ENCODE results near the gene CA14.
A peak's percentile ranks its signal among the peaks of the same experiment; 100 is the strongest.
"Not testable (repeated sequence)": the region's sequence is repeated elsewhere in the genome, so short reads cannot be mapped to it uniquely, and the experiment has no call there.

The CA14 gene

DNA sequence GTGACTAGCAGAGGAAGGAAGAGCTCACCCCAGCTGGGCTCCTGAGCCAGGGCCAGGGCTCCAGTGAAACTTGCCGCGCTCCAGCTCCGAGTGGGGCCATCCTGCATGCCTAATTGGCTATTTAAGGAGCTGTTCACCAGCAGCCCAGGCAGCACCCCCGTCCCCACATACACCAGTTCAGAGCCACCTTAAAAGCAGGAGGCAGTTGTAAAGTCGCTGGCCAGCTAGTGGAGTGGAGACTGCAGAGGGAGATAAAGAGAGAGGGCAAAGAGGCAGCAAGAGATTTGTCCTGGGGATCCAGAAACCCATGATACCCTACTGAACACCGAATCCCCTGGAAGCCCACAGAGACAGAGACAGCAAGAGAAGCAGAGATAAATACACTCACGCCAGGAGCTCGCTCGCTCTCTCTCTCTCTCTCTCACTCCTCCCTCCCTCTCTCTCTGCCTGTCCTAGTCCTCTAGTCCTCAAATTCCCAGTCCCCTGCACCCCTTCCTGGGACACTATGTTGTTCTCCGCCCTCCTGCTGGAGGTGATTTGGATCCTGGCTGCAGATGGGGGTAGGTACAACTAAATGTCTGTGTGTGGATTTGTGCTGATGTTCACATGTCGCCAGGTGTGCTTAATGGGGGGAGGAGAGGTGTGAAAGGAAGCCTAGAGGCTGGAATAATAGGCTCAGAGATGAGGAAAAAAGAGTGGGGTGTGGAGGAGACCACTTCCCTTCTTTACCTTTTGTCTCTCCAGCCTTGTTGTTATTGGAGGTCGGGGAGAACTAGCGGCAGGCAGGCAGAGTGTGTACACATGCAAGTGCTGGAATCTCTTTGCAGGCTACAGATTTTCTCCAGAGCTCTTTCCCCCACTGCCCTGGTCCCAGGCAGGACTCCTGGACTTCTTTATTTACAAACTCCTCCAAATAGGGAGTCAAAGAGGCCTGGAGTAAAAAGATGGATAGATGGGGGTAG, at the start of gene CA14:
Gene CA14, plus strand, starts transcription at position 151 of the 962 bp plus-strand sequence. Its CDS starts 355 bp downstream, at position 506.
- DNase-seq (ENCODE audit: low spot score): peak; percentile 77

DNA sequence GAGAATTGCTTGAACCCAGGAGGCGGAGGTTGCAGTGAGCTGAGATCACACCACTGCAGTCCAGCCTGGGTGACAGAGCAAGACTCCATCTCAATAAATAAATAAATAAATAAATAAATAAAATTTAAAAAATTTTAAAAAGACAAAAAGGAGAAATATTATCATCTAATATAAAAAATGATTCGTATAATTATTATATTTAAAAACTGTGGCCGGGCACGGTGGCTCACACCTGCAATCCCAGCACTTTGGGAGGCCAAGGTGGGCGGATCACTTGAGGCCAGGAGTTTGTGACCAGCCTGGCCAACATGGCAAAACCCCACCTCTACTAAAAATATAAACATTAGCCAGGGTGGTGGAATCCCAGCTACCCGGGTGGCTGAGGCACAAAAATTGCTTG, 49.1 kb upstream of the CA14 start:
- DNase-seq (ENCODE audit: low spot score): not testable (repeated sequence)

DNA sequence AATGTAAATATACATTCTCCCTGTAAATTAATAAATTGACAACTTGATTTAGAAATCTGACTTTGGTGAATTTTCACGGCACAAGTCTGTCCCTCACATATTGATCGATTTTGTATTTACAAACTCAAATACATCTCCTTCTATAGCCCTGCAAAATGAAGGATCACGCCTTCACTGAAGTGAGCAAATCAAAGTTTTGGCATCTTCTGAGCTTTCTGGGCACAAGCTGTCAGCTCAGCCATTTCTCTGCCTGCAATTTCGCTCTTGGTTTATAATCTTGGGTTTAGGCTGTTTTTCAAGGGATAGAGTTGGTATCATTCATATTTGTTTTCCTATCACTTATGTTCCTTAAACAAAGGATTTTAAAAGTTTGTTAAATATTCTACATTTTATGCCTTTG, 47.5 kb upstream of the CA14 start:
- no peak for DNase-seq (ENCODE audit: low spot score)

DNA sequence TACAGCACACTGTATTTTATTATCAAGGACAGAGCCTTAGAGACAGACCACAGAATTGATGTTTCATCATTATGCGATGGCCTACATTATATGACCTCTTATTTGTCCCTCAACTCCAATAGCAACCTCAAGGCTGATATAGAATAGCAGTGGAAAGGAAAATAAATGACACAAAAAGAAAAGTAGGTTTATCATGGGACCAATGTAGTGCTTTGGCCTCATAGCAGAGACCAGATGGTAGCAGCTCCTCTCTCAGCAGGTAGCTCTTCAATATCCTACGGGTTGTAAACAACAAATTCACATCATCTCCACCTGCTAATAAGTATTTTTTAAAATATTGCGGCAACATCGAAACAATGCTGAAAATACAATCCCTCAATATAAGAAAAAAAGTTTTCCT, 46.9 kb upstream of the CA14 start:
- no peak for DNase-seq (ENCODE audit: low spot score)

DNA sequence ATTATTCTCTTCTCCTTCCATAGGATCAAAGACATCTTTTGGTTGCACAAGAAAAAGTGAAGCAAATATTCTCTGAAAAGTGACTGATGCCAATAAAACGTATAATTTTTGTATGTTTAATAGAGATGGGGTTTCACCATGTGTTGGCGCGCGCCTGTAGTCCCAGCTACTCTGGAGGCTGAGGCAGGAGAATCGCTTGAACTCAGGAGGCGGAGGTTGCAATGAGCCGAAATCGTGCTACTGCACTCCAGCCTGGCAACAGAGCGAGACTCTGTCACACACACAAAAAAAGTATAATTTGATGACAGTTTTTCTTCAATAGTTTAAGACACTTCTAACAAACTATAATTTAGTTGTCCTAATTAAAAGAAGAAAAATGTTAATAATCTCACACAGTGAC, 45.5 kb upstream of the CA14 start:
- DNase-seq (ENCODE audit: low spot score): no peak

DNA sequence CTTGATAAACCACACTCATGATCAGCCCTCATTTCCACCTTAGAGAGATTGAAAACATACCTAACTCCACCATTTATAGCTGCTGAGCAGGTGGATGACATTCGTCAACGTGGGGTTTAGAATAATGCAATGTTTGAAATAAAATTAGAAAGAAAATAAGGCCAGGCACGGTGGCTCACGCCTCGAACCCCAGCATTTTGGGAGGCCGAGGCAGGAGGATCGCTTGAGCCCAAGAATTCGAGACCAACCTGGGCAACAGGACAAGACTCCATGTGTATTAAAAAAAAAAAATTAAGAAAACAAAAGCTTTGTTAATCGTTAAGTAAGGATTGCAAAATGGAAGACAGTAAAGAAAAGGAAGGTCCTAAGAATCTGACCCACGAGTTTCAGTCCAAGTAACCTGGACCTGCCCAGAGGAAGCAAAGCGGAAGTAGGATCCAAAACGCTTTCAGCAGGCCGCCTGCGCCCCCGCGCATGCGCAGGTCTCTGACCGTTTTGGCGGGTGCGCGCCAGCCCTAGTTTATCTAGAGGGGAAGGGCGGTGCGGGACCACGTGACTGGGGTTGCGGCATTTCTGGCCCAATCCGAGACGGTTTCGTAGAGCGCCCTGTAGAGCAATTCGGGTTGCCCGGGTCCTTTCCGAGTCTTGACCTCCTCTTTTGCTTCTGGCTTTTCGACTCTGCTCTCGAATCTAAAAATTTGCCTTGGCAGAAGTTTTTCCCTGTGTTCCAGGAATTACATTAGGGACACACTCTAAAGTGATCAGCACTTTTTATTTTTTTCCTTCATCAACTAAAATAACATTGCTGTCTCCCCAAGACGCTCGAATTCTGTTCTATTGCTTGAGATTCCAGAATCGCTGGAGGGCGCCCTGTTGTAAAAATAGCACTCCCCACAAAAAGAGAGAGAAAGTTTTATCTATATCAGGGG, 44.1 kb upstream of the CA14 start:
- peak; percentile 97 for DNase-seq (ENCODE audit: low spot score)

DNA sequence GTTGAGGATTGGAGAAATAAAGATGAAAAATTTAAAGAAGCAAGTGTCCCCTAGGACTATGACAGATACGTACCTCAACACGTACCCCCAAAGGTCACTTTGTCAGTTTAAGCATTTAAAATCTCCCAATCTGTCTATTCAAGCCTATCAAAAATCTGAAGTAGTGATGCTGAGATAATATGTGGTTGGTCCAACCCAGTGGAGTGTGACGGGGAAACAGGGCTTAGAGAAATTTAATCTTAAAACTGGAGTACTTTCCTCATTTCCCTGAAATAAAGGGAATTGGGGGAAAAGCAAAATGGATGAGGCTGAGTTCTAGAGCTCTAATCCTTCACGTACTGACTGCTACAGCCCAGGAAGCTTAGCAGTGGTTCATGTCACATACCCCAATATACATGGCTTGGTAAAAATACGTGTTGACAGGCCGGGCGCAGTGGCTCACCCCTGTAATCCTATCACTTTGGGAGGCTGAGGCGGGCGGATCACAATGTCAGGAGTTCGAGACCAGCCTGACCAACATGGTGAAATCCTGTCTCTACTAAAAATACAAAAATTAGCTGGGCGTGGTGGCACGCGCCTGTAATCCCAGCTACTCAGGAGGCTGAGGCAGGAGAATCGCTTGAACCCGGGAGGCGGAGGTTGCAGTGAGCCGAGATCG, 43.3 kb upstream of the CA14 start:
- DNase-seq (ENCODE audit: low spot score): not testable (repeated sequence)

DNA sequence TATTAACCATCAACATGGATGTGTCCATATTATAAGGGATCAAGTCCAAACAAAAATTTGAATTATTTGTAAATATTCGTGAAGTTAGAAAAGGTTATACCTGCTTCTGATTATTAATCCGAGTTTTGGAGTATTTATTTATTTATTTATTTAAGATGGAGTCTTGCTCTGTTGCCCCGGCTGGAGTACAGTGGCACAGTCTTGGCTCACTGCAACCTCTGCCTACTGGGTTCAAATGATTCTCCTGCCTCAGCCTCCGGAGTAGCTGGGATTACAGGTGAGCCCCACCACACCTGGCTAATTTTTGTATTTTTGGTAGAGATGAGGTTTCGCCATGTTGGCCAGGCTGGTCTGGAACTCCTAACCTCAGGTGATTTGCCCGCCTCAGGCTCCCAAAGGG, 41.7 kb upstream of the CA14 start:
- not testable (repeated sequence) for DNase-seq (ENCODE audit: low spot score)

DNA sequence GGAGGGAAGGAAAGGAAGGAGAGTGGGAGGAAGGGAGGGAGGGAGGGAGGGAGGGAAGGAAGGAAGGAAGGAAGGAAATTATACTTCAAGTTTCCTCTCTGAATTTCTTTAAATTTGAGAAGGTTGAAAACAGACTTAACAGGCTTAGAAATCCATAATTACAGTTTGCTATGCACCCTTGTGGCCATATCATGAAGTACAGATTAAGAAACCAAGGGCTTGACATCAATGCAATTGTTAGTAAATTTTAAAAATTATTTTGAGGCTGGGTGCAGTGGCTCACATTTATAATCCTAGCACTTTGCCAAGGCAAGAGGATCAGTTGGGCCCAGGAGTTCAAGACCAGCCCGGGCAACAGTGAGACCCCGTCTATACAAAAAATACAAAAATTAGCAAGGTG, 36.0 kb upstream of the CA14 start:
- DNase-seq (ENCODE audit: low spot score): peak; percentile 13

DNA sequence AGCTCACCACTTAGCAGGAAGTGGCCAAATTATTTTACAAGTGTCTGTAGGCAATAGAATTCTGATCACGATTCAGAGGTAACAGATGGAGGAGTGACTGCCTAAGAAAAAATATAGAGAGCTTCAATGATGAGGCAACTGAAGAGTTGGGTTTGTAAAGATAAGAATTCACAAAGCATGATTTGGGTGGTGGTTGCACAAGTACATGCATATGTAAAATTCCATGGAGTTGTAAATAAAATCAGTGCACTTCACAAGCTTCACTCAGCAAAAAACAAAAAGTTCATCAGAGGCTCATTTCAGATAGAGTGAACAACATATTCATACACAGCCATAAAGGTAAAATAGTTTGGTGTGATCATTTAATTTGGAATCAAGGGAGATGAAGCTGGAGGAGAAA, 32.6 kb upstream of the CA14 start:
- DNase-seq (ENCODE audit: low spot score): no peak

DNA sequence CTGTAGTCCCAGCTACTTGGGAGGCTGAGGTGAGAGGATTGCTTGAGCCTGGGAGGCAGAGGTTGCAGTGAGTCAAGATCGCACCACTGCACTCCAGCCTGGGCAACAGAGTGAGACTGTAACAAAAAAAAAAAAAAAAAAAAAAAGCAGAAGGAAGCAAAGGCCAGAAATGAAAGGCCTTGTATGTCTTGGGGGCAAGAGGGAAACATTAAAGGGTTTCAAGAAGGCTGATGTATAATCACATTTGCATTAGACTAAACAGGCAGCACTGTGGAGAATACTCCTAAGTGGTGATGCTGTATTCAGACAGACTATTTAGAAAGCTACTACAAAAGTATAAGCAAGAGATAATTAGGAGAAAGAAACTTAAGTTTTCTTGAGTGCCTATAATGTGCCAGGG, 32.0 kb upstream of the CA14 start:
- no peak for DNase-seq (ENCODE audit: low spot score)

DNA sequence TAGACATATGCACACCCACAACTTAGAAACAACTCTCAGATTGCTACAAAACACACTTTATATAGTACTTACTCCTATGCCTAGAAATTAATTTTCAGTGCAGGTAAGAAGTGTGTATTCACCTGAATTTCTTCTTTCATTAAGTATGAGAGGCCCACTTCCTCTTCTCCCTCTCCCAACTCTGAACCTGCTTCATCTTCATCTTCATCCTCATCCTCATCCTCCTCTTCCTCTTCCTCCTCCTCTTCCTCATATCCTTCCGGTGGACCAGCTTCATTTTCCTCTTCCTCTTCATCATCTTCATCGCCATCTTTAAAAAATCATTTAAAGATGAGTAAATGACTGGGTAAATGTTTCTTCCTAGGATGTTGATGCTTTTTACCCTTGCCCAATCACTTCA, 31.1 kb upstream of the CA14 start:
- DNase-seq (ENCODE audit: low spot score): no peak

DNA sequence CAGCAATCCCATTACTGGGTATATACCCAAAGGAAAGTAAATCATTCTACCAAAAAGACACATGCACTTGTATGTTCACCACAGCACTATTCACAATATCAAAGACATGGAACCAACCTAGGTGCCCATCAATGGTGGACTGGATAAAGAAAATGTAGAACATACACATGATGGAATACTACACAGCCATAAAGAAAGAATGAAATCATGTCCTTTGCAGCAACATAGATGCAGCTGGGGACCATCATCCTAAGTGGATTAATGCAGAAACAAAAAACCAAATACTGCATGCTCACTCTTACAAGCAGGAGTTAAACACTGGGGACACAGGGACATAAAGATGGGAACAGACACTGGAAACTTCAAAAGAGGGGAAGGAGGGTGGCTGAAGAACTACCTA, 30.3 kb upstream of the CA14 start:
- no peak for DNase-seq (ENCODE audit: low spot score)

DNA sequence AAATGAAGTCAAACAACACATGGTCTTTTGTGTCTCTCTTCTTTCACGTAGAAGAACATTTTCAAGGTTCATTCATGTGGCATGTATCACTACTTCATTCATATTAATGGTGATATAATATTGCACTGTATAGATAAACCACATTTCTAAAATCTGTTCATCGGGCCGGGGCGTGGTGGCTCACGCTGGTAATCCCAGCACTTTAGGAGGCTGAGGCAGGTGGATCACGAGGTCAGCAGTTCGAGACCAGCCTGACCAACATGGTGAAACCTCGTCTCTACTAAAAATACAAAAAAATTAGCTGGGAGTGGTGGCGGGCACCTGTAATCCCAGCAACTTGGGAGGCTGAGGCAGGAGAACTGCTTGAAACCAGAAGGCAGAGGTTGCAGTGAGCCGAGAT, 29.3 kb upstream of the CA14 start:
- not testable (repeated sequence) for DNase-seq (ENCODE audit: low spot score)

DNA sequence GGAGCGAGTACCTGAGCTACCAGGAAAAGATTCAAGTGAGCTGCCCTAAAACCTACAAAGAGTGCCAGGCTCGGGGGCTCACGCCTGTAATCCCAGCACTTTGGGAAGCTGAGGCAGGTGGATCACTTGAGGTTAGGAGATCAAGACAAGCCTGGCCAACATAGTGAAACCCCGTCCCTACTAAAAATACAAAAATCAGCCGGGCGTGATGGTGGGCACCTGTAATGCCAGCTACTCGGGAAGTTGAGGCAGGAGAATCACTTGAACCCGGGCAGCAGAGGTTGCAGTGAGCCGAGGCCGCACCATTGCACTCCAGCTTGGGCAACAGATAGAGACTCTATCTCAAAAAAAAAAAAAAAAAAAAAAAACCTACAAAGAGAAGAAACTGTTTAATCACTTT, 24.7 kb upstream of the CA14 start:
- not testable (repeated sequence) for DNase-seq (ENCODE audit: low spot score)

DNA sequence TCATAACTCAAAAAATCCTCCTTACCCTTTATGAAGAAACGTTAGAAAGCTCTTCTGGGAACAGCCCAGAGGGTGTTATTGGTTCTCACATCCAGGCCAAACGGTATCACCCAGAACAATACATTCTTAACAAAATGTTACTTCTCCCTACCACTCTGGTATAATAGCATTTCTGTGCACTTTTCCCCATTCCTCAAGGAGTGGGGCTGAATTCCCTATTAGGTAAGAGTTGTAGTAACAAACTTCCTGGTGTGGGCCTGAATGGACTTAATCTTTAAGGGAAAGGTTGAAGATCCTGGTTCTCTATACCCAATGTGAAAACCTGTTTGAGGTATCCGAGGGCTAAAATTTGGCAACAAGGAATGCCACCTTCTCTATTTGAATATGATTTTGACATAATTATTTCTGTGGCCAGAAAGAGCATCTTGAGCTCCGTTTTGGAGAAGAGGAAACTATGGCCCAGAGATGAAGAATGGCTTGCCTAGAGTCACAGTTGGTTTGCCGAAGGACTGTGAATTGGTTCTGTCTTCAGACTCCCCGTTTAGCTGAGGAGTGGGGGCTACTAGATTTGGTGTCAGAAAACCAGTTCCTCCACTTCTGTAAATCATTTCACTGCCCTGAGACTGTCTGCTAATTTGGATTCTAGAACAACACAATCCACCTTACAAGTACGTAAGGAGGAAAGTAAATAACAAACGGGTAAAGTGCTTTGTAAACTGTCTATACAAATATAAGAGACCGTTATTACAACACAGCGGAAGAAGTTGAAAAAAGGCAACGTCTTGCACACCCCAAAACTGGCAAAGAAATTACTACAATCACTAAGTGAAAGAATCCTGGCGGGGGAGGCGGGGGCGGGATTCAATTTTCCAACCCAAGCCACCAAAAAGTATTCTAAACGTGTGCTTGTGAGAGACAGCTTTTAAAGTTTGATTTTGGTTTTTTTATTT, 23.9 kb upstream of the CA14 start:
- DNase-seq (ENCODE audit: low spot score): peak; percentile 12

DNA sequence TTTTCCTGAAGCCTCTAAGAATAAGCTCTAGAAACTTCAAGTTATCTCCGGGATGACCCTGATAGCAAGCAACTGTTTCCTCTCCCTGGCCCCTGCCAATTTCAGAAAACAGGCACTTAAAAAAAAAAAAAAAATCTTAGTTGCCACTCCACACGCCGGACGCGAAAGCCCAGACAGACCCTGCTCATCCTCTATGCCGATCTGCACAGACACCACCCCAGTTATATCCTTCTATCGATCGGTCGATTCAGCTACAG, 23.3 kb upstream of the CA14 start:
- DNase-seq (ENCODE audit: low spot score): no peak

DNA sequence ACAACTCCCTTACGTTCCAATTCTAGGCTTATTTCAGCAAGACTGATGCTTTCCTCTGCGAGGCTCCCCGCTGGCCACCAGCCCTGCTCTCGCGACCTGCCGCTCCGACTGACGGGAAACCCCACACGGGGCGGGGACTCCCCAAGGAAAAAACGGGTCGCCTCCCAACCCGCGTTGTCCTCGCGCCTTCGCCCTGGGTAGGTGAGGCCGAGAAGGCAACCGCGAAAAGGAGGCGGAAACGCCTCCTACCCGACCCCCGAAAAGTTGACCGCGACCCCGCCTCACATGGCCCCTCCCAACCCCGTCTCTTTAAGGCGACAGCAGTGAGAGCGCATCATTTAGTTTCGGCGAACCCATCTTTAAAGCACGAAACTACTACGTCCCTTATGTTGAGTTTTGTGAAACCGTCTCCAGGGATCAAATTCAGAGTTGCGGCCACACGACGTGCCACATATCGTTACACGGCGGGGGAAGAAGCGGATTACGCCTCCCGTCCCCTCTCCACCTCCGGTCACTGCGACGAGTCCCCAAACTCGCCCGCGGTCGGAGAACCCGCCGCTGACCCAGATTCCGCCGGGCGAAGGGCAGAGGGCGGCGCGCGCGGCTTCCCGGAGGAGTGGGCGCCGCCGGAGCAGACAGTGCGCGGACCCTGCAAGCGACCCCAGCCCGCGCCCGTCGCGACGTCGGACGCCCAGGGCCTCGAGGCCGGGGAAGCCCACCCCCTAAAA, 22.8 kb upstream of the CA14 start:
- peak; percentile 81 for DNase-seq (ENCODE audit: low spot score)

DNA sequence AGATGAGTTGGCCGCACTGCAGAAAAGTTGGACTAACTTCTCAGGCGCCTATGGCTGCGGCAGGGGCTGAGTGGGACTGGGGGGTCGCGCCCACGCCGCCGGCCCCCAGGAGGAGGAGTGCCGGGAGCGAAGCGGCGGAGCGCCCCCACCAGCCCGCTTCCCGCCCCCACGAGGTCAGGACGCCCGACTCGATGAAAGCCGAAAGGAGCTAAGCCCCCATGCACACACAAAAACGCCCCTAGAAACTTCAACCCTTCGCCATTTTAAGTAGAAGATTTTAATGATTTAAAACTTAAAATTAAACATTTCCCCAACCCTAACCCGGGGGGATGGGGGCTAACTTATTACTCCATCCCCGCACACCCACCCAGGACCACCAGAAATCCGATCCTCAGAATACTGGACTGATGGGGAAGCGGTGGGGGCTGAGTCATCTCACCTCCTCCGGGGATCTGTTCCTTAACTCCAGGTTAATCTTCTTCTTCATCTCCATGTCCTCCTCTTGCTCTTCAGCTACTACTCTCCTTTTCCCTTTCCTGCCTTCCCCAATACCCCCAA, 22.2 kb upstream of the CA14 start:
- peak; percentile 27 for DNase-seq (ENCODE audit: low spot score)

DNA sequence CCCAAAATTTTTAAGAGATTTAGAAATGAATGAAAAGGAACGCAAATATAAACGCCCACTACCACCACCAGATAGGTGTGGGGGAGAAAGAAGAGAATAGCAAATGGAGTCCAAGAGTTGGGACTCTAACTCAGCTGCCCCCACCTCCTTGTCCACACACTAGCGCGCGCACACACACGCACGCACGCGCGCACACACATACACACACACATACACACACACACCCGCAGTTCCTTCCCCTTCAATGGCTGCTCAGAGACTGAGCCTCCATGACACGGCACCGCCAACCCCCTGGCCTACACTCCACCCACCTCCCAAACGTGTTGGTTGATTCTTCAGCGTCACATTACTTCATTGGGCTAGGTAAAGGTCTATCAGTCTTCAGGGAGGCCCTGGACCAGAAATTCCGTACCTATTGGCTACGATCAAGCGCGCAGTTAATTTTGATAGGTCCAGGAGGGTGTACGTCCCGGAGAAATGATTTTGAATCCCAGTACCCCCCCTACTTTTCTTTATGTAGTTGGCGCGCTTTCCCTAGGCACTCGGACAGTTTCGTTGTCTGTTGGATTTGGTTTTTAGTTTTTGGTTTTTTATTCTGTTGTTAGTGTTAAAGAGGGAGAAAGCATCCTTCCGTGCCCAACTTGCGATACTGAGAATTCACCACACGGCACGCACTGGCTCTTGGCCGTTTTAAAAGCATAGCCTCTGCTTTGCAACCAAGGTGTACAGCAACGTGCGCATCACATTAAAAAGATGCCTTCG, 21.5 kb upstream of the CA14 start, which contains the start of gene ANP32E:
Gene ANP32E, minus strand, starts transcription at position 261 of the 762 bp plus-strand sequence. CDS start 326 bp downstream, outside the sequence.
- peak; percentile 99 for DNase-seq (ENCODE audit: low spot score)
